ENCODE data around the gene INSR. TPM values are rescaled to one million over a fixed set of nuclear protein-coding genes. Genes with fewer than 3 reads are reported as not detected.
A peak's percentile ranks its signal among the peaks of the same experiment; 100 is the strongest.

INSR gene
- total and polyA plus RNA-seq, 2 of the 8 experiments (the other 6 are each of a cell fraction or from before 2014, with no cell fraction given) = 13.1 to 48.7 TPM

DNA sequence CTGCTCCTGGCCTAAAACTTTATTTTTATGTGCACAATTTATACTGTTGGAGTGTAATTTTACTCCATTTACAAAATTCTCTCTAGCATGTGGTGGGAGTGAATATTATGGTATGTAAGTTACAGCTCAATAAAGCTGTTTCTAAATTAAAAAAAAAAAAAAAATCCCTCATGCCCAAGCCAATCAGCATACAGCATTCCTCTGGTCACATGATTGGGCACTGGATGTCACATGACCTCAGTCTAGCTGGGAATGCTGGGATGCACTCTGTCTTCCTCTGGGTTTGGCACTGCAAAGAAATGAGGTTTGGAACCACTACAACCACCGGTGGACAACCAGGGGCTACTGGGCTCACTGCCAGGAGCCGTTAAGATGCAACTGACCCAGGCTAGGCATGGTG is 157.1 kb downstream of the INSR start:
- Histone ChIP-seq H2BK12ac (ENCODE audit: low read depth, low read length) (no peak overlapping the region), H2BK120ac (replicated peaks; ENCODE audit: low read depth, low read length) (no peak overlapping the region), H3K27ac (ENCODE audit: low read depth, low read length) (no peak overlapping the region), H4K20me1 (replicated peaks in 1 of 2; ENCODE audit: control insufficient read depth in 1 of 2, insufficient read depth in 2 of 2, low read length in 2 of 2) (no peaks in the 10 kb centered on the region), H3K56ac (replicated peaks; ENCODE audit: insufficient read length, low read depth, low read length) (no peak overlapping the region), H3K14ac (ENCODE audit: insufficient read length) (no peak overlapping the region), H4K5ac (ENCODE audit: insufficient read length, low read depth, low read length) (no peak overlapping the region), H3K18ac (ENCODE audit: extremely low read depth, low read length) (no peak overlapping the region), H3K79me2 (ENCODE audit: control insufficient read depth in 1 of 2, insufficient read depth in 2 of 2, low read length in 2 of 2) (no peaks in the 10 kb centered on the region), H3K23me2 (ENCODE audit: low read depth, low read length) (no peaks in the 10 kb centered on the region), H3K27me3 (replicated peaks in 1 of 4; ENCODE audit: control insufficient read depth in 3 of 4, extremely low read depth in 1 of 4, insufficient read depth in 3 of 4, low read length in 3 of 4) (no peaks in the 10 kb centered on the region), H3K9me3 (ENCODE audit: insufficient read depth in 2 of 2, low read depth in 1 of 2, low read length in 1 of 2) (peaks cover 2 to 3% of the 10 kb centered on the region in 2 experiments; a peak in 1 of 4 replicates), H2AFZ (ENCODE audit: low read length) (no peak overlapping the region), H3K9ac (replicated peaks in 1 of 4; ENCODE audit: extremely low read depth in 1 of 4, low read depth in 3 of 4, low read length in 3 of 4) (no peak overlapping the region), H3K36me3 (ENCODE audit: control insufficient read depth in 2 of 4, insufficient read depth in 4 of 4, low read length in 3 of 4) (peaks cover 6 to 36% (median 20%) of the 10 kb centered on the region in 4 experiments; a peak in 7 of 8 replicates), H2AK5ac (ENCODE audit: low read depth, low read length) (no peak overlapping the region), H3K23ac (ENCODE audit: insufficient read length) (no peak overlapping the region), H3K79me1 (ENCODE audit: low read depth, low read length) (no peaks in the 10 kb centered on the region), H3K4me3 (ENCODE audit: extremely low read depth in 1 of 4, insufficient read depth in 2 of 4, low read depth in 3 of 4, low read length in 4 of 4) (no peak overlapping the region), H3K4me1 (replicated peaks in 1 of 4; ENCODE audit: control insufficient read depth in 3 of 4, insufficient read depth in 4 of 4, low read length in 3 of 4) (no peaks in the 10 kb centered on the region), H4K91ac (replicated peaks; ENCODE audit: insufficient read length, low read length) (no peak overlapping the region), H3K4me2 (ENCODE audit: insufficient read depth in 1 of 2, low read depth in 2 of 2, low read length in 2 of 2) (no peak overlapping the region), H4K8ac (ENCODE audit: extremely low read depth, insufficient read depth, low read length) (no peak overlapping the region), H2BK5ac (ENCODE audit: low read depth, low read length) (no peak overlapping the region), H2BK20ac (ENCODE audit: low read length) (no peak overlapping the region), H3K4ac (replicated peaks; ENCODE audit: insufficient read length, low read depth, low read length) (no peak overlapping the region), H2BK15ac (ENCODE audit: low read length) (no peak overlapping the region)
- ChIA-PET CTCF (ENCODE audit: partially characterized antibody) (interaction anchor here (0.7 to 1.5 kb wide), 2 partner anchors 188 to 193 kb away, joined by 3 read pairs; no protein-coding TSS in a partner anchor), POLR2A (ENCODE audit: partially characterized antibody) (no interaction called here)
- WGBS, 2 experiments (ENCODE audit: extremely low coverage in 1 of 2, insufficient coverage in 1 of 2, insufficient read length in 1 of 2, insufficient replicate concordance in 2 of 2, low coverage in 1 of 2, low lambda C conversion rate in 2 of 2, missing lambda C conversion rate in 1 of 2) = 94% methylated on average over 2 of the region's 2 CpGs; no CpG with 5 or more reads in 1 of the 2 experiments
- no peak for FAIRE-seq
- DNase-seq (ENCODE audit: low read depth in 1 of 2, low spot score in 2 of 2) = no peak
- TF ChIP-seq KDM1A (IDR thresholded peaks at IDR 0.05; ENCODE audit: borderline replicate concordance, low read length) (no peak), GTF2F1 (IDR thresholded peaks at IDR 0.05; ENCODE audit: borderline replicate concordance, low read depth, low read length) (no peak), KDM4A (IDR thresholded peaks at IDR 0.05; ENCODE audit: low read depth, low read length, severe bottlenecking) (no peak), SIX5 (IDR thresholded peaks at IDR 0.05; ENCODE audit: low read depth, low read length) (no peak), SUZ12 (IDR thresholded peaks at IDR 0.05; ENCODE audit: low read length) (no peak), CHD2 (IDR thresholded peaks at IDR 0.05; ENCODE audit: low read length) (no peak), JUN (IDR thresholded peaks at IDR 0.05; ENCODE audit: low read depth, low read length) (no peak), TBP (IDR thresholded peaks at IDR 0.05; ENCODE audit: low read depth, low read length) (no peak), TEAD4 (IDR thresholded peaks at IDR 0.05; ENCODE audit: low read depth, low read length) (no peak), USF2 (IDR thresholded peaks at IDR 0.05; ENCODE audit: low read length) (peak; percentile 67), SRF (IDR thresholded peaks at IDR 0.05; ENCODE audit: low read depth, low read length) (no peak)
- TF ChIP-seq, protein P1, sequence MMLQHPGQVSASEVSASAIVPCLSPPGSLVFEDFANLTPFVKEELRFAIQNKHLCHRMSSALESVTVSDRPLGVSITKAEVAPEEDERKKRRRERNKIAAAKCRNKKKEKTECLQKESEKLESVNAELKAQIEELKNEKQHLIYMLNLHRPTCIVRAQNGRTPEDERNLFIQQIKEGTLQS (IDR thresholded peaks at IDR 0.05; ENCODE audit: insufficient read depth, low read depth, low read length) = 0 out of 2 replicates have a peak, but pooled peaks have one; percentile 25

All from H1 (cell line).